HG02852 (cell line): ENCODE measurements around the gene ADAMTSL5.
"Not testable (repeated sequence)": the region's sequence is repeated elsewhere in the genome, so short reads cannot be mapped to it uniquely, and the experiment has no call there.

Experiments
- ATAC-seq: cut with Tn5 transposase; IDR thresholded peaks from one replicate; pipeline ENCODE4 v1.9.1; 2021; ENCODE audit warnings: mild to moderate bottlenecking, moderate library complexity; ENCODE audit not compliant: unreplicated experiment

The ADAMTSL5 gene

GRCh38 chr19:1531587-1531986 is 18.8 kb upstream of the ADAMTSL5 start:
- no peak for ATAC-seq

- ATAC-seq, result not testable (repeated sequence)
These were observed 18.0 kb upstream of the ADAMTSL5 start for GRCh38 chr19:1530856-1531255.

- no peak for ATAC-seq
These were observed 16.6 kb upstream of the ADAMTSL5 start for GRCh38 chr19:1529430-1529816.

GRCh38 chr19:1528596-1529429 is 16.0 kb upstream of the ADAMTSL5 start:
- no peak for ATAC-seq

- no peak for ATAC-seq
These were observed 15.0 kb upstream of the ADAMTSL5 start for GRCh38 chr19:1527650-1528309.

GRCh38 chr19:1526979-1527649 is 14.3 kb upstream of the ADAMTSL5 start:
- ATAC-seq, result no peak

GRCh38 chr19:1526066-1526778 is 13.4 kb upstream of the ADAMTSL5 start:
- no peak for ATAC-seq

GRCh38 chr19:1525343-1525742 is 12.5 kb upstream of the ADAMTSL5 start:
- no peak for ATAC-seq

- no peak for ATAC-seq
These were observed 12.1 kb upstream of the ADAMTSL5 start for GRCh38 chr19:1524972-1525325.

- ATAC-seq, result no peak
These were observed 11.6 kb upstream of the ADAMTSL5 start for GRCh38 chr19:1524287-1524971.

GRCh38 chr19:1523412-1524286 is 10.8 kb upstream of the ADAMTSL5 start, which contains the start of gene PLK5:
Gene PLK5 (plus strand): TSS chr19:1524077. CDS start chr19:1526997, 2,920 bp downstream.
- no peak for ATAC-seq

GRCh38 chr19:1522838-1523237 is 10.0 kb upstream of the ADAMTSL5 start:
- ATAC-seq, result no peak

- ATAC-seq, result no peak
These were observed 9.2 kb upstream of the ADAMTSL5 start for GRCh38 chr19:1522061-1522460.

GRCh38 chr19:1521636-1522035 is 8.8 kb upstream of the ADAMTSL5 start:
- no peak for ATAC-seq

GRCh38 chr19:1520203-1520780 is 7.5 kb upstream of the ADAMTSL5 start:
- ATAC-seq, result no peak

- not testable (repeated sequence) for ATAC-seq
These were observed 7.0 kb upstream of the ADAMTSL5 start for GRCh38 chr19:1519802-1520201.

- ATAC-seq, result no peak
These were observed 5.7 kb upstream of the ADAMTSL5 start for GRCh38 chr19:1518471-1518870.

- ATAC-seq, result no peak
These were observed 3.6 kb upstream of the ADAMTSL5 start for GRCh38 chr19:1516395-1516753.

- ATAC-seq, result no peak
These were observed 2.3 kb upstream of the ADAMTSL5 start for GRCh38 chr19:1514986-1515721.
